DOHH2 (cell line): ENCODE data around the gene SNTB2.

ENCODE experiments used
- CTCF ChIP-seq: fragments of 200-600 bp; sonication (generic); IDR thresholded peaks from one replicate; pipeline ENCODE4 v1.5.1; 2014; ENCODE audit warnings: antibody characterized with exemption, mild to moderate bottlenecking, low read depth, low read length; ENCODE audit not compliant: poor library complexity, severe bottlenecking
- EZH2phosphoT487 ChIP-seq: fragments of 200-600 bp; sonication (generic); IDR thresholded peaks from 2 replicates; pipeline ENCODE4 v1.6.1; 2017; ENCODE audit warnings: borderline replicate concordance, mild to moderate bottlenecking, antibody characterized with exemption, low read length, moderate library complexity, mixed read lengths

- TF ChIP-seq CTCF, result no peak
- no peak for TF ChIP-seq EZH2phosphoT487
Observed at GRCh38 chr16:69199382-69199781, 12.4 kb downstream of the SNTB2 start.
